H1 (cell line): ENCODE results near the gene PDZD2. TPM values are rescaled to one million over a fixed set of nuclear protein-coding genes. Genes with fewer than 3 reads are reported as not detected.

Experiments used
- CTCF ChIA-PET: fragments of 300-600 bp; sonication (Branson Sonifier 250); formaldehyde crosslinking; loops from one replicate; lab custom pipeline; 2021; ENCODE audit not compliant: partially characterized antibody; lab: Charles Lee
- POLR2A ChIA-PET: fragments of 300-600 bp; sonication (Branson Sonifier 250); formaldehyde crosslinking; loops from one replicate; lab custom pipeline; 2021; ENCODE audit warnings: inconsistent platforms; ENCODE audit not compliant: partially characterized antibody; lab: Charles Lee
- DNase-seq, 2 experiments: peaks; one replicate each; pipeline versions ENCODE4 v3.0.0 to v3.0.0-alpha.2; 2010 to 2022; ENCODE audit warnings: low spot score in 2 of 2, low read depth in 1 of 2, mixed read lengths in 1 of 2
- FAIRE-seq: peaks from 2 replicates; lab custom pipeline; 2011; peaks lifted over from hg19 to GRCh38; lab: Jason Lieb, UNC
- H2AFZ ChIP-seq: 2 replicates; pipeline ENCODE4 v1.8.1; 2012; ENCODE audit warnings: low read length, inconsistent platforms
- H2AK5ac ChIP-seq: 2 replicates; pipeline ENCODE4 v1.6.1; 2013; ENCODE audit warnings: low read depth, low read length
- H2BK120ac ChIP-seq: replicated peaks from 2 replicates; pipeline ENCODE3; 2013; ENCODE audit warnings: low read depth, low read length, inconsistent platforms
- H2BK12ac ChIP-seq: 2 replicates; pipeline ENCODE4 v1.6.1; 2013; ENCODE audit warnings: low read depth, low read length
- H2BK15ac ChIP-seq: 2 replicates; pipeline ENCODE4 v1.6.1; 2013; ENCODE audit warnings: low read length
- H2BK20ac ChIP-seq: 2 replicates; pipeline ENCODE4 v1.6.1; 2013; ENCODE audit warnings: low read length
- H2BK5ac ChIP-seq: 2 replicates; pipeline ENCODE4 v1.6.1; 2013; ENCODE audit warnings: low read depth, low read length
- H3K14ac ChIP-seq: 2 replicates; pipeline ENCODE4 v1.6.1; 2013; ENCODE audit warnings: inconsistent platforms; ENCODE audit not compliant: insufficient read length
- H3K18ac ChIP-seq: 2 replicates; pipeline ENCODE4 v1.6.1; 2013; ENCODE audit warnings: low read length; ENCODE audit errors: extremely low read depth
- H3K23ac ChIP-seq: 2 replicates; pipeline ENCODE4 v1.6.1; 2013; ENCODE audit warnings: inconsistent platforms; ENCODE audit not compliant: insufficient read length
- H3K23me2 ChIP-seq: 2 replicates; pipeline ENCODE4 v1.6.1; 2013; ENCODE audit warnings: low read depth, low read length
- H3K27ac ChIP-seq: 2 replicates; pipeline ENCODE4 v1.6.1; 2011; ENCODE audit warnings: low read depth, low read length, inconsistent platforms
- H3K27me3 ChIP-seq, 4 experiments: replicated peaks in 1 of 4; 1 replicate in 1 of 4; 2 replicates in 3 of 4; pipeline versions ENCODE4 v1.6.1 to v1.8.1; 2011 to 2013; ENCODE audit warnings: low read length in 3 of 4, mild to moderate bottlenecking in 3 of 4, inconsistent platforms in 2 of 4, mixed read lengths in 2 of 4, moderate library complexity in 1 of 4; ENCODE audit not compliant: control insufficient read depth in 3 of 4, insufficient read depth in 3 of 4; ENCODE audit errors: extremely low read depth in 1 of 4
- H3K36me3 ChIP-seq, 4 experiments: 2 replicates each; pipeline versions ENCODE4 v1.6.1 to v1.8.1; 2011 to 2013; ENCODE audit warnings: mild to moderate bottlenecking in 4 of 4, low read length in 3 of 4, moderate library complexity in 2 of 4, control low read depth in 1 of 4, inconsistent platforms in 1 of 4; ENCODE audit not compliant: insufficient read depth in 4 of 4, control insufficient read depth in 2 of 4
- H3K4ac ChIP-seq: replicated peaks from 2 replicates; pipeline ENCODE3; 2013; ENCODE audit warnings: low read length, low read depth, mixed read lengths, inconsistent platforms; ENCODE audit not compliant: insufficient read length
- H3K4me1 ChIP-seq, 4 experiments: replicated peaks in 1 of 4; 1 replicate in 1 of 4; 2 replicates in 3 of 4; pipeline versions ENCODE4 v1.6.1 to v1.8.1; 2011 to 2013; ENCODE audit warnings: low read length in 3 of 4, inconsistent platforms in 2 of 4, mixed read lengths in 1 of 4; ENCODE audit not compliant: insufficient read depth in 4 of 4, control insufficient read depth in 3 of 4
- H3K4me2 ChIP-seq, 2 experiments: 2 replicates each; pipeline versions ENCODE4 v1.6.1 to v1.8.1; 2011 to 2013; ENCODE audit warnings: low read depth in 2 of 2, low read length in 2 of 2, control low read depth in 1 of 2, inconsistent platforms in 1 of 2, mild to moderate bottlenecking in 1 of 2; ENCODE audit not compliant: insufficient read depth in 1 of 2
- H3K4me3 ChIP-seq, 4 experiments: fragments of 200-600, 300-600 bp in 1 of 4; sonication (generic), shearing (Covaris generic), sonication (Bioruptor Twin) in 1 of 4; 2 replicates each; pipeline versions ENCODE4 v1.5.1 to v1.8.1; 2011 to 2016; ENCODE audit warnings: low read length in 4 of 4, low read depth in 3 of 4, control low read depth in 2 of 4, inconsistent platforms in 2 of 4, mild to moderate bottlenecking in 2 of 4, mixed read lengths in 1 of 4, moderate library complexity in 1 of 4; ENCODE audit not compliant: insufficient read depth in 2 of 4; ENCODE audit errors: extremely low read depth in 1 of 4
- H3K56ac ChIP-seq: replicated peaks from 2 replicates; pipeline ENCODE3; 2013; ENCODE audit warnings: low read depth, mild to moderate bottlenecking, mixed read lengths, low read length, inconsistent platforms; ENCODE audit not compliant: insufficient read length
- H3K79me1 ChIP-seq: 2 replicates; pipeline ENCODE4 v1.6.1; 2013; ENCODE audit warnings: low read depth, low read length, control low read depth
- H3K79me2 ChIP-seq, 2 experiments: 2 replicates each; pipeline versions ENCODE4 v1.6.1 to v1.8.1; 2012 to 2013; ENCODE audit warnings: low read length in 2 of 2, mild to moderate bottlenecking in 2 of 2, inconsistent platforms in 1 of 2; ENCODE audit not compliant: insufficient read depth in 2 of 2, control insufficient read depth in 1 of 2
- H3K9ac ChIP-seq, 4 experiments: replicated peaks in 1 of 4; 1 replicate in 1 of 4; 2 replicates in 3 of 4; pipeline versions ENCODE4 v1.6.1 to v1.8.1; 2011 to 2013; ENCODE audit warnings: low read depth in 3 of 4, low read length in 3 of 4, control low read depth in 2 of 4, mild to moderate bottlenecking in 2 of 4, moderate library complexity in 2 of 4, inconsistent platforms in 1 of 4; ENCODE audit errors: extremely low read depth in 1 of 4
- H3K9me3 ChIP-seq, 2 experiments: 2 replicates each; pipeline versions ENCODE4 v1.6.1 to v1.8.1; 2012 to 2013; ENCODE audit warnings: mild to moderate bottlenecking in 2 of 2, moderate library complexity in 2 of 2, control low read depth in 1 of 2, inconsistent platforms in 1 of 2, low read depth in 1 of 2, low read length in 1 of 2, mixed read lengths in 1 of 2; ENCODE audit not compliant: insufficient read depth in 2 of 2
- H4K20me1 ChIP-seq, 2 experiments: replicated peaks in 1 of 2; 2 replicates each; pipeline versions ENCODE3 to v1.8.1; 2011 to 2013; ENCODE audit warnings: inconsistent platforms in 2 of 2, low read length in 2 of 2, mild to moderate bottlenecking in 1 of 2; ENCODE audit not compliant: insufficient read depth in 2 of 2, control insufficient read depth in 1 of 2
- H4K5ac ChIP-seq: 2 replicates; pipeline ENCODE4 v1.6.1; 2013; ENCODE audit warnings: low read length, low read depth, mixed read lengths, inconsistent platforms; ENCODE audit not compliant: insufficient read length
- H4K8ac ChIP-seq: 2 replicates; pipeline ENCODE4 v1.8.0; 2013; ENCODE audit warnings: mild to moderate bottlenecking, moderate library complexity, low read length, inconsistent platforms; ENCODE audit not compliant: insufficient read depth; ENCODE audit errors: extremely low read depth
- H4K91ac ChIP-seq: replicated peaks from 2 replicates; pipeline ENCODE3; 2013; ENCODE audit warnings: low read length, mixed read lengths, inconsistent platforms; ENCODE audit not compliant: insufficient read length
- WGBS, 2 experiments: shearing (Covaris generic) in 1 of 2; methylation state at CpG; one replicate each; pipeline versions ENCODE4 v1.1.6 to v1.1.7; 2013 to 2015; ENCODE audit warnings: low lambda C conversion rate in 2 of 2, mixed read lengths in 2 of 2, inconsistent platforms in 1 of 2, low coverage in 1 of 2, missing lambda C conversion rate in 1 of 2; ENCODE audit not compliant: insufficient replicate concordance in 2 of 2, insufficient coverage in 1 of 2, insufficient read length in 1 of 2; ENCODE audit errors: extremely low coverage in 1 of 2, missing lambda C conversion rate in 1 of 2; 5-methylcytosine and 5-hydroxymethylcytosine counted together
- polyA plus RNA-seq, 7 experiments: library from polyadenylated mRNA; depleted of rRNA in 3 of 7; stranded (reverse) in 5 of 7; unstranded in 2 of 7; fragments of >200 nt in 5 of 7; fragments of 200-250 nt in 2 of 7; gene quantifications; 1 replicate in 5 of 7; 2 replicates in 1 of 7; 4 replicates in 1 of 7; pipeline versions ENCODE4 v1.2.1 to v1.2.3, GENCODE V29; 2011 to 2013; ENCODE audit warnings: missing spikeins in 2 of 7, mixed read lengths in 2 of 7
- total RNA-seq: library from RNA; stranded (reverse); fragmentation: NEBNext Ultra II Directional; extraction: Animal tissue kit (Norgen Biotek cat#: 25700); gene quantifications from 2 replicates; pipeline ENCODE4 v1.2.1, GENCODE V29; 2021

PDZD2 gene
- total and polyA plus RNA-seq, 2 of the 8 experiments (the other 6 are each of a cell fraction or from before 2014, with no cell fraction given), result 1.2 to 6.8 TPM

GRCh38 chr5:31937703-31938102, 298.8 kb downstream of the PDZD2 start:
- ChIA-PET CTCF (interaction anchor here (0.7 to 2.6 kb wide), 3 partner anchors 8 to 60 kb away, joined by 3 to 10 read pairs (median 3); no protein-coding TSS in a partner anchor), POLR2A (no interaction called here)
- Histone ChIP-seq H3K4ac (no peak overlapping the region), H4K91ac (no peak overlapping the region), H4K5ac (no peak overlapping the region), H3K56ac (no peak overlapping the region), H3K4me2 (no peak overlapping the region), H3K9me3 (no peaks in the 10 kb centered on the region), H3K36me3 (no peaks in the 10 kb centered on the region), H3K18ac (no peak overlapping the region), H3K79me2 (no peaks in the 10 kb centered on the region), H2AFZ (no peak overlapping the region), H2BK120ac (no peak overlapping the region), H3K27me3 (no peaks in the 10 kb centered on the region), H2BK15ac (no peak overlapping the region), H4K20me1 (no peaks in the 10 kb centered on the region), H2BK5ac (no peak overlapping the region), H3K27ac (no peak overlapping the region), H3K14ac (no peak overlapping the region), H2BK20ac (no peak overlapping the region), H3K4me1 (no peaks in the 10 kb centered on the region; a peak in 1 of 7 replicates), H3K23me2 (no peaks in the 10 kb centered on the region), H2BK12ac (no peak overlapping the region), H4K8ac (no peak overlapping the region; the same call in 1 of the 2 replicates), H3K4me3 (no peak overlapping the region), H3K79me1 (no peaks in the 10 kb centered on the region), H3K23ac (no peak overlapping the region), H3K9ac (no peak overlapping the region), H2AK5ac (no peak overlapping the region)
- no peak for DNase-seq
- no peak for FAIRE-seq
- WGBS, 2 experiments, result 78% methylated on average over 5 of the region's 5 CpGs; no CpG with 5 or more reads in 1 of the 2 experiments
